ENCODE results near the gene AATK.

DNA sequence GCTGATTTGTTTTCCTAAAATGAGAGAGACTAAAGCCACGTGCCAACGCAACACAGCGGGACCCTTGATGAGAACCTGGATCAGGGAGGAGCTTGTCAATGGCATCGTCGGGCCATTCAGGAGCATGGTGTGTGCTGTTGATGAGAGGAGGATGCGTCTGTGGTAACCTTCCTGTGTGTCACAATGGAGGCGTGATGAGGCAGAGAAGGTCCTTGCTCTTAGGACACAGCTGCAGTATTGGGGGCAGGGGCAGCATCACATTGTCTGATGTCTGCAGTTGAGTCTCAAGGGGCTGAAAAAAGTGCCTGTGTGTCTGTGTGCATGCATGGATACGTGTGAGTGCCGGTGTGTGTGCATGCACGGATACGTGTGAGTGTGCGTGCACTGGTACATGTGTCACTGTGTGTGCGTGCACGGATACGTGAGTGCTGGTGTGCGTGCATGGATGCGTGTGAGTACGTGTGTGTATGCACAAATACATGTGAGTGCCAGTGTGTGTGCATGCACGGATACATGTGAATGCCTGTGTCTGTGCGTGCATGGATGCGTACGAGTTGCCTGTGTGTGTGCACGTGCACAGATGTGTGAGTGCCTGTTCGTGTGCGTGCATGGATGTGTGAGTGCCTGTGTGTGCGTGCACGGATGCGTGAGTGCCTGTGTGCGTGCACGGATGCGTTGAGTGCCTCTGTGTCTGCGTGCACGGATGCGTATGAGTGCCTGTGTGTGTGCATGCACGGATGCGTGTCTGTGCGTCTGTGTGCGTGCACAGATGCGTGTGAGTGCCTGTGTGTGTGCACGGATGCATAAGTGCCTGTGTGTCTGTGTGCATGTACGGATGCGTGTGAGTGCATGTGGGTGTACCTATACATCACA, 91.8 kb downstream of the AATK start:
- TF ChIP-seq EZH2 (IDR thresholded peaks at IDR 0.05; ENCODE audit: low read length, unreplicated experiment), result no peak
- TF ChIP-seq, protein P1, sequence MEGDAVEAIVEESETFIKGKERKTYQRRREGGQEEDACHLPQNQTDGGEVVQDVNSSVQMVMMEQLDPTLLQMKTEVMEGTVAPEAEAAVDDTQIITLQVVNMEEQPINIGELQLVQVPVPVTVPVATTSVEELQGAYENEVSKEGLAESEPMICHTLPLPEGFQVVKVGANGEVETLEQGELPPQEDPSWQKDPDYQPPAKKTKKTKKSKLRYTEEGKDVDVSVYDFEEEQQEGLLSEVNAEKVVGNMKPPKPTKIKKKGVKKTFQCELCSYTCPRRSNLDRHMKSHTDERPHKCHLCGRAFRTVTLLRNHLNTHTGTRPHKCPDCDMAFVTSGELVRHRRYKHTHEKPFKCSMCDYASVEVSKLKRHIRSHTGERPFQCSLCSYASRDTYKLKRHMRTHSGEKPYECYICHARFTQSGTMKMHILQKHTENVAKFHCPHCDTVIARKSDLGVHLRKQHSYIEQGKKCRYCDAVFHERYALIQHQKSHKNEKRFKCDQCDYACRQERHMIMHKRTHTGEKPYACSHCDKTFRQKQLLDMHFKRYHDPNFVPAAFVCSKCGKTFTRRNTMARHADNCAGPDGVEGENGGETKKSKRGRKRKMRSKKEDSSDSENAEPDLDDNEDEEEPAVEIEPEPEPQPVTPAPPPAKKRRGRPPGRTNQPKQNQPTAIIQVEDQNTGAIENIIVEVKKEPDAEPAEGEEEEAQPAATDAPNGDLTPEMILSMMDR (conservative IDR thresholded peaks at IDR 0.05; ENCODE audit: low read depth, low read length), result no peak
